WTC11 (cell line): ENCODE results near the gene LLGL1. TPM values are rescaled to one million over a fixed set of nuclear protein-coding genes. Genes with fewer than 3 reads are reported as not detected.

Experiments used
- ATAC-seq: fragments of 200-7000 bp; cut with Tn5 transposase; 2 replicates; pipeline ENCODE4 v1.10.0; 2021; ENCODE audit warnings: mild to moderate bottlenecking, moderate library complexity
- CTCF ChIA-PET: fragments of 300-600 bp; sonication (Branson Sonifier 250); formaldehyde crosslinking; loops from one replicate; lab custom pipeline; 2021; ENCODE audit warnings: antibody characterized with exemption; lab: Charles Lee
- POLR2A ChIA-PET: fragments of 350-600 bp; sonication (Branson Sonifier 250); formaldehyde crosslinking; loops from one replicate; lab custom pipeline; 2021; ENCODE audit warnings: antibody characterized with exemption; lab: Charles Lee
- DNase-seq: peaks from one replicate; pipeline ENCODE4 v3.0.0; 2021; ENCODE audit warnings: low spot score
- H3K27ac Mint-ChIP-seq: 2 replicates; pipeline ENCODE4 v1.8.0; 2021; ENCODE audit warnings: mixed read lengths
- H3K27me3 Mint-ChIP-seq: 2 replicates; pipeline ENCODE4 v1.8.0; 2021; ENCODE audit warnings: low read depth, mild to moderate bottlenecking, moderate library complexity, mixed read lengths
- H3K36me3 Mint-ChIP-seq: 2 replicates; pipeline ENCODE4 v1.8.0; 2021; ENCODE audit warnings: mixed read lengths
- H3K4me1 Mint-ChIP-seq: 2 replicates; pipeline ENCODE4 v1.8.0; 2022; ENCODE audit warnings: mixed read lengths
- H3K4me3 Mint-ChIP-seq: 2 replicates; pipeline ENCODE4 v1.8.0; 2021; ENCODE audit warnings: mild to moderate bottlenecking, moderate library complexity, mixed read lengths
- H3K9me3 Mint-ChIP-seq: 2 replicates; pipeline ENCODE4 v1.8.0; 2021; ENCODE audit warnings: mixed read lengths
- AR ChIP-seq: fragments of 250-450 bp; sonication (Bioruptor Pico); IDR thresholded peaks from 2 replicates; pipeline ENCODE4 v1.9.0; 2021; ENCODE audit warnings: mild to moderate bottlenecking
- ARID4B ChIP-seq: sonication (generic); formaldehyde crosslinking; IDR thresholded peaks from 2 replicates; pipeline ENCODE4 v1.8.0; 2023; ENCODE audit warnings: missing genetic modification reagents, mild to moderate bottlenecking, borderline replicate concordance
- ATF1 ChIP-seq: sonication (generic); formaldehyde crosslinking; IDR thresholded peaks from 2 replicates; pipeline ENCODE4 v1.8.1; 2023; ENCODE audit warnings: mild to moderate bottlenecking, moderate library complexity, missing genetic modification reagents
- ATF3 ChIP-seq: sonication (generic); formaldehyde crosslinking; conservative IDR thresholded peaks from 2 replicates; pipeline ENCODE4 v1.8.1; 2022; ENCODE audit warnings: mild to moderate bottlenecking, missing genetic modification reagents
- CREB1 ChIP-seq: sonication (generic); formaldehyde crosslinking; IDR thresholded peaks from 2 replicates; pipeline ENCODE4 v1.8.0; 2023; ENCODE audit warnings: mild to moderate bottlenecking, missing genetic modification reagents
- E2F1 ChIP-seq: sonication (generic); formaldehyde crosslinking; IDR thresholded peaks from 2 replicates; pipeline ENCODE4 v1.8.0; 2022; ENCODE audit warnings: mild to moderate bottlenecking, missing genetic modification reagents
- ERG ChIP-seq: fragments of 250-450 bp; sonication (Bioruptor Pico); IDR thresholded peaks from 2 replicates; pipeline ENCODE4 v1.8.0; 2021; ENCODE audit warnings: mild to moderate bottlenecking
- ESRRA ChIP-seq: sonication (generic); formaldehyde crosslinking; IDR thresholded peaks from 2 replicates; pipeline ENCODE4 v1.8.1; 2022; ENCODE audit warnings: mild to moderate bottlenecking, missing genetic modification reagents, borderline replicate concordance
- ETV6 ChIP-seq: sonication (generic); formaldehyde crosslinking; IDR thresholded peaks from 2 replicates; pipeline ENCODE4 v1.8.1; 2022; ENCODE audit warnings: mild to moderate bottlenecking, missing genetic modification reagents
- GTF2I ChIP-seq: fragments of 250-450 bp; sonication (Bioruptor Pico); conservative IDR thresholded peaks from 2 replicates; pipeline ENCODE4 v1.4.0; 2021; ENCODE audit warnings: mild to moderate bottlenecking
- JAZF1 ChIP-seq: fragments of 250-450 bp; sonication (Bioruptor Pico); IDR thresholded peaks from 2 replicates; pipeline ENCODE4 v1.9.0; 2021; ENCODE audit warnings: moderate library complexity, mild to moderate bottlenecking, inconsistent platforms
- NFATC4 ChIP-seq: fragments of 250-450 bp; sonication (Bioruptor Pico); IDR thresholded peaks from 2 replicates; pipeline ENCODE4 v1.9.0; 2021; ENCODE audit warnings: mild to moderate bottlenecking
- NFE2L1 ChIP-seq: sonication (generic); formaldehyde crosslinking; IDR thresholded peaks from 2 replicates; pipeline ENCODE4 v1.8.1; 2023; ENCODE audit warnings: missing genetic modification reagents
- NFYB ChIP-seq: sonication (generic); formaldehyde crosslinking; conservative IDR thresholded peaks from 2 replicates; pipeline ENCODE4 v1.8.0; 2022; ENCODE audit warnings: low read depth, missing genetic modification reagents
- PREB ChIP-seq: sonication (generic); formaldehyde crosslinking; IDR thresholded peaks from 2 replicates; pipeline ENCODE4 v1.8.1; 2022; ENCODE audit warnings: mild to moderate bottlenecking, missing genetic modification reagents, moderate library complexity, borderline replicate concordance
- TCF7 ChIP-seq: sonication (generic); formaldehyde crosslinking; IDR thresholded peaks from 2 replicates; pipeline ENCODE4 v1.8.0; 2022; ENCODE audit warnings: mild to moderate bottlenecking, low read depth, missing genetic modification reagents, moderate library complexity
- TP53 ChIP-seq: sonication (generic); formaldehyde crosslinking; IDR thresholded peaks from 2 replicates; pipeline ENCODE4 v1.8.1; 2023; ENCODE audit warnings: mild to moderate bottlenecking, missing genetic modification reagents
- ZNF416 ChIP-seq: fragments of 250-450 bp; sonication (Bioruptor Pico); IDR thresholded peaks from 2 replicates; pipeline ENCODE4 v1.9.0; 2021; ENCODE audit warnings: mild to moderate bottlenecking, inconsistent platforms
- total RNA-seq: library from RNA; stranded (reverse); gene quantifications from 3 replicates; pipeline ENCODE4 v1.2.3, GENCODE V29; 2021

The LLGL1 gene
- total RNA-seq, 1 experiment from 2014 or later, result 87.8 TPM

GRCh38 chr17:18234853-18235380 lies 9.5 kb downstream of the LLGL1 start (continued):
- TF ChIP-seq E2F1 (CRISPR knock-in tag), result no peak
- no peak for TF ChIP-seq ATF1
- no peak for TF ChIP-seq NFE2L1 (CRISPR knock-in tag)

- no peaks in the 10 kb centered on the region for H3K27me3 Mint-ChIP-seq
- H3K9me3 Mint-ChIP-seq, result no peaks in the 10 kb centered on the region
- peaks cover 27% of the 10 kb centered on the region for H3K36me3 Mint-ChIP-seq
- H3K4me3 Mint-ChIP-seq, result no peak overlapping the region
- DNase-seq (no peak), ATAC-seq (no peak)
- ChIA-PET CTCF (interaction anchor here (1.5 kb wide), 1 partner anchor 18 kb away, joined by 5 read pairs; no protein-coding TSS in a partner anchor), POLR2A (no interaction called here)
- no peak overlapping the region for H3K27ac Mint-ChIP-seq
- TF ChIP-seq TP53 (no peak), AR (CRISPR knock-in tag) (no peak), ESRRA (no peak), NFATC4 (CRISPR knock-in tag) (no peak), ZNF416 (no peak), ETV6 (CRISPR knock-in tag) (no peak), ARID4B (CRISPR knock-in tag) (no peak), ERG (CRISPR knock-in tag) (no peak), TCF7 (CRISPR knock-in tag) (no peak), ATF3 (no peak)
- no peaks in the 10 kb centered on the region for H3K4me1 Mint-ChIP-seq
These were observed 10.4 kb downstream of the LLGL1 start for GRCh38 chr17:18235743-18236256.

GRCh38 chr17:18236494-18236893 lies 11.1 kb downstream of the LLGL1 start:
- ChIA-PET POLR2A (no interaction called here), CTCF (interaction anchor here (1.5 kb wide), 1 partner anchor 19 kb away, joined by 5 read pairs; no protein-coding TSS in a partner anchor)
- Mint-ChIP-seq H3K9me3 (no peaks in the 10 kb centered on the region), H3K27ac (no peak overlapping the region), H3K36me3 (peaks cover 27% of the 10 kb centered on the region), H3K4me1 (no peaks in the 10 kb centered on the region), H3K4me3 (no peak overlapping the region), H3K27me3 (no peaks in the 10 kb centered on the region)
- no peak for ATAC-seq
- DNase-seq, result no peak
- TF ChIP-seq NFYB (CRISPR knock-in tag) (no peak), NFE2L1 (CRISPR knock-in tag) (no peak), CREB1 (CRISPR knock-in tag) (no peak), JAZF1 (CRISPR knock-in tag) (no peak), GTF2I (CRISPR knock-in tag) (no peak), PREB (CRISPR knock-in tag) (no peak)
